HEK293 (cell line): ENCODE results near the gene TUBB2A.

Experiments
- CTCF ChIA-PET: fragments of 350-600 bp; formaldehyde crosslinking; extraction: SDS; loops from one replicate; lab custom pipeline; 2021; ENCODE audit warnings: antibody characterized with exemption; lab: Yijun Ruan, JAX
- POLR2A ChIA-PET: fragments of 300-600 bp; formaldehyde crosslinking; extraction: SDS; loops from one replicate; lab custom pipeline; 2020; ENCODE audit warnings: antibody characterized with exemption, inconsistent platforms; lab: Yijun Ruan, JAX
- H3K27ac ChIP-seq: fragments of 200-500 bp; sonication (Bioruptor generic); 2 replicates; pipeline ENCODE4 v1.5.1; 2014; ENCODE audit warnings: low read depth, low read length, control low read depth, inconsistent platforms; ENCODE audit errors: extremely low read depth
- H3K36me3 ChIP-seq, 2 experiments: fragments of 200-500 bp in 1 of 2; sonication (Bioruptor generic) in 1 of 2; 1 replicate in 1 of 2; 2 replicates in 1 of 2; pipeline ENCODE4 v1.5.1; 2014 to 2017; ENCODE audit warnings: inconsistent platforms in 2 of 2, low read length in 2 of 2; ENCODE audit not compliant: control insufficient read depth in 2 of 2, insufficient read depth in 1 of 2
- H3K4me1 ChIP-seq: fragments of 200-500 bp; sonication (Bioruptor generic); 2 replicates; pipeline ENCODE4 v1.5.1; 2014; ENCODE audit warnings: mild to moderate bottlenecking, low read length, inconsistent platforms; ENCODE audit not compliant: control insufficient read depth, insufficient read depth
- H3K4me3 ChIP-seq: 2 replicates; pipeline ENCODE4 v1.5.1; 2011; ENCODE audit warnings: low read depth, mild to moderate bottlenecking, control low read depth, low read length, moderate library complexity
- H3K9me3 ChIP-seq: fragments of 200-500 bp; sonication (Bioruptor generic); 2 replicates; pipeline ENCODE4 v1.5.1; 2014; ENCODE audit warnings: low read depth, low read length, inconsistent platforms; ENCODE audit not compliant: control insufficient read depth, insufficient read depth
- BCL11B ChIP-seq: fragments of 450-650 bp; formaldehyde crosslinking; IDR thresholded peaks from 2 replicates; pipeline ENCODE4 v1.5.1; 2016; ENCODE audit warnings: low read depth, missing biosample characterization, missing genetic modification characterization
- GLI2 ChIP-seq: fragments of 450-650 bp; formaldehyde crosslinking; IDR thresholded peaks from 2 replicates; pipeline ENCODE4; 2017; ENCODE audit warnings: missing biosample characterization, missing genetic modification characterization, low read depth, borderline replicate concordance
- GLIS2 ChIP-seq: fragments of 450-650 bp; formaldehyde crosslinking; IDR thresholded peaks from 2 replicates; pipeline ENCODE4 v1.5.1; 2016; ENCODE audit warnings: missing biosample characterization, missing genetic modification characterization
- KLF10 ChIP-seq: fragments of 450-650 bp; IDR thresholded peaks from 2 replicates; pipeline ENCODE4 v1.5.1; 2018; ENCODE audit warnings: missing biosample characterization, mild to moderate bottlenecking, missing genetic modification characterization
- SP2 ChIP-seq: fragments of 450-650 bp; formaldehyde crosslinking; IDR thresholded peaks from 2 replicates; pipeline ENCODE4 v1.5.1; 2016; ENCODE audit warnings: missing biosample characterization, missing genetic modification characterization
- ZBTB26 ChIP-seq: fragments of 450-650 bp; formaldehyde crosslinking; optimal IDR thresholded peaks from 2 replicates; pipeline ENCODE3; 2016; ENCODE audit warnings: missing biosample characterization, mild to moderate bottlenecking, missing genetic modification characterization
- ZNF114 ChIP-seq: fragments of 450-650 bp; formaldehyde crosslinking; IDR thresholded peaks from 2 replicates; pipeline ENCODE4 v1.5.0; 2017; ENCODE audit warnings: missing biosample characterization, missing genetic modification characterization
- ZNF184 ChIP-seq: fragments of 450-650 bp; IDR thresholded peaks from 2 replicates; pipeline ENCODE4 v1.5.1; 2018; ENCODE audit warnings: missing biosample characterization, mild to moderate bottlenecking, missing genetic modification characterization
- ZNF19 ChIP-seq: fragments of 450-650 bp; formaldehyde crosslinking; IDR thresholded peaks from 2 replicates; pipeline ENCODE4; 2016; ENCODE audit warnings: missing biosample characterization, missing genetic modification characterization, low read depth
- ZNF416 ChIP-seq: fragments of 450-650 bp; formaldehyde crosslinking; IDR thresholded peaks from 2 replicates; pipeline ENCODE4 v1.5.1; 2016; ENCODE audit warnings: missing biosample characterization, missing genetic modification characterization
- ZNF423 ChIP-seq: fragments of 450-650 bp; formaldehyde crosslinking; IDR thresholded peaks from 2 replicates; pipeline ENCODE4 v1.5.1; 2016; ENCODE audit warnings: missing biosample characterization, missing genetic modification characterization
- ZNF426 ChIP-seq: fragments of 450-650 bp; formaldehyde crosslinking; IDR thresholded peaks from 2 replicates; pipeline ENCODE4 v1.5.1; 2017; ENCODE audit warnings: missing biosample characterization, missing genetic modification characterization, mild to moderate bottlenecking, inconsistent platforms, moderate library complexity
- ZNF558 ChIP-seq: fragments of 450-650 bp; formaldehyde crosslinking; IDR thresholded peaks from 2 replicates; pipeline ENCODE4 v1.5.1; 2016; ENCODE audit warnings: missing biosample characterization, missing genetic modification characterization
- ZNF768 ChIP-seq: fragments of 450-650 bp; formaldehyde crosslinking; IDR thresholded peaks from 2 replicates; pipeline ENCODE4 v1.5.1; 2018; ENCODE audit warnings: missing biosample characterization, mild to moderate bottlenecking, missing genetic modification characterization
- ZNF785 ChIP-seq: fragments of 450-650 bp; formaldehyde crosslinking; IDR thresholded peaks from 2 replicates; pipeline ENCODE4 v1.5.1; 2016; ENCODE audit warnings: missing biosample characterization, missing genetic modification characterization
- TF ChIP-seq, protein P1 (sequence below): fragments of 450-650 bp; formaldehyde crosslinking; IDR thresholded peaks from 2 replicates; pipeline ENCODE4 v1.5.1; 2017; ENCODE audit warnings: missing biosample characterization, missing genetic modification characterization
- TF ChIP-seq, protein P2 (sequence below): fragments of 450-650 bp; formaldehyde crosslinking; IDR thresholded peaks from 2 replicates; pipeline ENCODE4 v1.5.1; 2016; ENCODE audit warnings: missing biosample characterization, missing genetic modification characterization
- TF ChIP-seq, protein P3 (sequence below): fragments of 450-650 bp; formaldehyde crosslinking; IDR thresholded peaks from 2 replicates; pipeline ENCODE4 v1.5.0; 2017; ENCODE audit warnings: missing biosample characterization, missing genetic modification characterization, borderline replicate concordance
- TF ChIP-seq, protein P4 (sequence below): IDR thresholded peaks from 2 replicates; pipeline ENCODE4 v1.6.1; 2011; ENCODE audit warnings: mild to moderate bottlenecking, low read depth, low read length, borderline replicate concordance
- TF ChIP-seq, protein P5 (sequence below): fragments of 450-650 bp; formaldehyde crosslinking; IDR thresholded peaks from 2 replicates; pipeline ENCODE4 v1.5.1; 2016; ENCODE audit warnings: missing biosample characterization, missing genetic modification characterization

The TUBB2A gene

GRCh38 chr6:3122823-3123182 is 34.5 kb downstream of the TUBB2A start:
- Histone ChIP-seq H3K36me3 (no peaks in the 10 kb centered on the region; a peak in 1 of 3 replicates), H3K27ac (no peak overlapping the region), H3K4me3 (no peak overlapping the region), H3K9me3 (no peaks in the 10 kb centered on the region), H3K4me1 (0 out of 2 replicates have a peak, but pooled peaks cover under 1% of the 10 kb centered on the region)
- TF ChIP-seq, protein P1, sequence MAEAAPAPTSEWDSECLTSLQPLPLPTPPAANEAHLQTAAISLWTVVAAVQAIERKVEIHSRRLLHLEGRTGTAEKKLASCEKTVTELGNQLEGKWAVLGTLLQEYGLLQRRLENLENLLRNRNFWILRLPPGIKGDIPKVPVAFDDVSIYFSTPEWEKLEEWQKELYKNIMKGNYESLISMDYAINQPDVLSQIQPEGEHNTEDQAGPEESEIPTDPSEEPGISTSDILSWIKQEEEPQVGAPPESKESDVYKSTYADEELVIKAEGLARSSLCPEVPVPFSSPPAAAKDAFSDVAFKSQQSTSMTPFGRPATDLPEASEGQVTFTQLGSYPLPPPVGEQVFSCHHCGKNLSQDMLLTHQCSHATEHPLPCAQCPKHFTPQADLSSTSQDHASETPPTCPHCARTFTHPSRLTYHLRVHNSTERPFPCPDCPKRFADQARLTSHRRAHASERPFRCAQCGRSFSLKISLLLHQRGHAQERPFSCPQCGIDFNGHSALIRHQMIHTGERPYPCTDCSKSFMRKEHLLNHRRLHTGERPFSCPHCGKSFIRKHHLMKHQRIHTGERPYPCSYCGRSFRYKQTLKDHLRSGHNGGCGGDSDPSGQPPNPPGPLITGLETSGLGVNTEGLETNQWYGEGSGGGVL (tag by site-specific recombination) = no peak
- TF ChIP-seq, protein P2, sequence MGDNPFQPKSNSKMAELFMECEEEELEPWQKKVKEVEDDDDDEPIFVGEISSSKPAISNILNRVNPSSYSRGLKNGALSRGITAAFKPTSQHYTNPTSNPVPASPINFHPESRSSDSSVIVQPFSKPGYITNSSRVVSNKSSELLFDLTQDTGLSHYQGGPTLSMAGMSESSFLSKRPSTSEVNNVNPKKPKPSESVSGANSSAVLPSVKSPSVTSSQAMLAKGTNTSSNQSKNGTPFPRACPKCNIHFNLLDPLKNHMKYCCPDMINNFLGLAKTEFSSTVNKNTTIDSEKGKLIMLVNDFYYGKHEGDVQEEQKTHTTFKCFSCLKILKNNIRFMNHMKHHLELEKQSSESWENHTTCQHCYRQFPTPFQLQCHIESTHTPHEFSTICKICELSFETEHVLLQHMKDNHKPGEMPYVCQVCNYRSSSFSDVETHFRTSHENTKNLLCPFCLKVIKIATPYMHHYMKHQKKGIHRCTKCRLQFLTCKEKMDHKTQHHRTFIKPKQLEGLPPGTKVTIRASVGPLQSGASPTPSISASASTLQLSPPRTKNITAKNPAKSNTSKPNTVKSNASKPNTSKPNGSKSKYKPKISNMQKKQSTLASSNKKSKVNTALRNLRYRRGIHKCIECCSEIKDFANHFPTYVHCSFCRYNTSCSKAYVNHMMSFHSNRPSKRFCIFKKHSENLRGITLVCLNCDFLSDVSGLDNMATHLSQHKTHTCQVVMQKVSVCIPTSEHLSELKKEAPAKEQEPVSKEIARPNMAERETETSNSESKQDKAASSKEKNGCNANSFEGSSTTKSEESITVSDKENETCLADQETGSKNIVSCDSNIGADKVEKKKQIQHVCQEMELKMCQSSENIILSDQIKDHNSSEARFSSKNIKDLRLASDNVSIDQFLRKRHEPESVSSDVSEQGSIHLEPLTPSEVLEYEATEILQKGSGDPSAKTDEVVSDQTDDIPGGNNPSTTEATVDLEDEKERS (tag by site-specific recombination) = no peak
- TF ChIP-seq ZNF558 (no peak), ZNF785 (tag by site-specific recombination) (no peak), BCL11B (tag by site-specific recombination) (no peak), GLI2 (tag by site-specific recombination) (no peak), ZBTB26 (tag by site-specific recombination) (no peak), ZNF19 (no peak), KLF10 (no peak), ZNF416 (no peak), ZNF114 (tag by site-specific recombination) (no peak), ZNF184 (tag by site-specific recombination) (no peak), ZNF426 (tag by site-specific recombination) (no peak), GLIS2 (tag by site-specific recombination) (no peak), ZNF423 (no peak), ZNF768 (no peak), SP2 (tag by site-specific recombination) (no peak)
- TF ChIP-seq, protein P3, sequence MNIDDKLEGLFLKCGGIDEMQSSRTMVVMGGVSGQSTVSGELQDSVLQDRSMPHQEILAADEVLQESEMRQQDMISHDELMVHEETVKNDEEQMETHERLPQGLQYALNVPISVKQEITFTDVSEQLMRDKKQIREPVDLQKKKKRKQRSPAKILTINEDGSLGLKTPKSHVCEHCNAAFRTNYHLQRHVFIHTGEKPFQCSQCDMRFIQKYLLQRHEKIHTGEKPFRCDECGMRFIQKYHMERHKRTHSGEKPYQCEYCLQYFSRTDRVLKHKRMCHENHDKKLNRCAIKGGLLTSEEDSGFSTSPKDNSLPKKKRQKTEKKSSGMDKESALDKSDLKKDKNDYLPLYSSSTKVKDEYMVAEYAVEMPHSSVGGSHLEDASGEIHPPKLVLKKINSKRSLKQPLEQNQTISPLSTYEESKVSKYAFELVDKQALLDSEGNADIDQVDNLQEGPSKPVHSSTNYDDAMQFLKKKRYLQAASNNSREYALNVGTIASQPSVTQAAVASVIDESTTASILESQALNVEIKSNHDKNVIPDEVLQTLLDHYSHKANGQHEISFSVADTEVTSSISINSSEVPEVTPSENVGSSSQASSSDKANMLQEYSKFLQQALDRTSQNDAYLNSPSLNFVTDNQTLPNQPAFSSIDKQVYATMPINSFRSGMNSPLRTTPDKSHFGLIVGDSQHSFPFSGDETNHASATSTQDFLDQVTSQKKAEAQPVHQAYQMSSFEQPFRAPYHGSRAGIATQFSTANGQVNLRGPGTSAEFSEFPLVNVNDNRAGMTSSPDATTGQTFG (tag by site-specific recombination) = no peak
- TF ChIP-seq, protein P4, sequence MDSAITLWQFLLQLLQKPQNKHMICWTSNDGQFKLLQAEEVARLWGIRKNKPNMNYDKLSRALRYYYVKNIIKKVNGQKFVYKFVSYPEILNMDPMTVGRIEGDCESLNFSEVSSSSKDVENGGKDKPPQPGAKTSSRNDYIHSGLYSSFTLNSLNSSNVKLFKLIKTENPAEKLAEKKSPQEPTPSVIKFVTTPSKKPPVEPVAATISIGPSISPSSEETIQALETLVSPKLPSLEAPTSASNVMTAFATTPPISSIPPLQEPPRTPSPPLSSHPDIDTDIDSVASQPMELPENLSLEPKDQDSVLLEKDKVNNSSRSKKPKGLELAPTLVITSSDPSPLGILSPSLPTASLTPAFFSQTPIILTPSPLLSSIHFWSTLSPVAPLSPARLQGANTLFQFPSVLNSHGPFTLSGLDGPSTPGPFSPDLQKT = no peak
- TF ChIP-seq, protein P5, sequence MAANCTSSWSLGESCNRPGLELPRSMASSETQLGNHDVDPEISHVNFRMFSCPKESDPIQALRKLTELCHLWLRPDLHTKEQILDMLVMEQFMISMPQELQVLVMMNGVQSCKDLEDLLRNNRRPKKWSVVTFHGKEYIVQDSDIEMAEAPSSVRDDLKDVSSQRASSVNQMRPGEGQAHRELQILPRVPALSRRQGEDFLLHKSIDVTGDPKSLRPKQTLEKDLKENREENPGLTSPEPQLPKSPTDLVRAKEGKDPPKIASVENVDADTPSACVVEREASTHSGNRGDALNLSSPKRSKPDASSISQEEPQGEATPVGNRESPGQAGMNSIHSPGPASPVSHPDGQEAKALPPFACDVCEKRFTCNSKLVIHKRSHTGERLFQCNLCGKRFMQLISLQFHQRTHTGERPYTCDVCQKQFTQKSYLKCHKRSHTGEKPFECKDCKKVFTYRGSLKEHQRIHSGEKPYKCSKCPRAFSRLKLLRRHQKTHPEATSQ (tag by site-specific recombination) = no peak
- POLR2A ChIA-PET = interaction anchor here (0.6 to 0.9 kb wide), 2 partner anchors 73 to 104 kb away, joined by 3 to 4 read pairs; no protein-coding TSS in a partner anchor
- CTCF ChIA-PET = interaction anchor here (0.6 to 4.5 kb wide), 7 partner anchors 12 to 612 kb away, joined by 3 to 25 read pairs (median 3); no protein-coding TSS in a partner anchor
